ENCODE data around the gene FHIT.
"Not testable (repeated sequence)": the region's sequence is repeated elsewhere in the genome, so short reads cannot be mapped to it uniquely, and the experiment has no call there.

The FHIT gene

GRCh38 chr3:60948488-60948887 is 302.8 kb downstream of the FHIT start:
- DNase-seq (ENCODE audit: low read depth in 1 of 2, low spot score in 1 of 2) = no peak

DNA sequence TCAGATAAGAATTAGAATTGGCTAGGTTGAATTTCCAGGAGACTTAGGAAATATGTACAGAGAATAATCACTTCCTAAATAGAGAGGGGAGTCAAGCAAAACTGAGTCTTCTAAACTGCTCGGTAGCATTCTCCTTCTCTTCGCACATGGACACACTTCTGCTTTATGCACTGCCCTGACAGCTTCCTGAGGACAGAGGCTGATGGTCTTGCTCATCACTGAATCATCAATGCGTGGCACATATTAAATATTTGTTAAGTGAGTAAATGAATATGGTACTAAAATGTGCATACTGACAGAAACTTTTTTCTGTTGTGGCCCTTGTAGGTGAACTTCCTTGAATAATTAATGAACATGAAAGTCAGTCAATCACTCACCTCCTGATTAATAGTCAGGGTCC is 315.5 kb downstream of the FHIT start:
- DNase-seq (ENCODE audit: low read depth in 1 of 2, low spot score in 1 of 2) = no peak

DNA sequence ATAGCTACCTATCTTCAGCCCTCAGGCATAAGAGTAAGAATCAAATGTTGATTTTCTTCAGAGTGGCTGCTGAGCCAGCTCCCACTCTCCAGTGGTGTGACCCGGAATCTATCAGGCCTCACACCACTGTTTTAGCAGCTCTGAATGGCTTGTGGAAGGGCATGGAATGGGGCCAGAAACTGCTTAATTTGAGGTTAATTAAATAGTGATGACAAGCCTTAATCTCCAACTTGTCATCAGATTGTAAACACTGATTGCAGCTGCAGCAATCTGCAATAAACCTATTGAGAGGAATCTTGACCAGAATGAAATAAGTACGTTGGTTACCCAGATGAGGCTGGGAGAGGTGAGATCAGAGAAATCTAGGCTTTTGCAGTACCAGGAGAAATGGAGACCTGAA is 317.4 kb downstream of the FHIT start:
- no peak for DNase-seq (ENCODE audit: low read depth in 1 of 2, low spot score in 1 of 2)

- no peak for DNase-seq (ENCODE audit: low read depth in 1 of 2, low spot score in 1 of 2)
Measured at GRCh38 chr3:60932643-60933042, 318.6 kb downstream of the FHIT start.

- DNase-seq (ENCODE audit: low read depth in 1 of 2, low spot score in 1 of 2) = no peak
Measured at GRCh38 chr3:60932170-60932569, 319.1 kb downstream of the FHIT start.

- no peak for DNase-seq (ENCODE audit: low read depth in 1 of 2, low spot score in 1 of 2)
Measured at GRCh38 chr3:60931452-60931851, 319.8 kb downstream of the FHIT start.

GRCh38 chr3:60920519-60920918 is 330.7 kb downstream of the FHIT start:
- DNase-seq (ENCODE audit: low read depth in 1 of 2, low spot score in 1 of 2) = no peak

DNA sequence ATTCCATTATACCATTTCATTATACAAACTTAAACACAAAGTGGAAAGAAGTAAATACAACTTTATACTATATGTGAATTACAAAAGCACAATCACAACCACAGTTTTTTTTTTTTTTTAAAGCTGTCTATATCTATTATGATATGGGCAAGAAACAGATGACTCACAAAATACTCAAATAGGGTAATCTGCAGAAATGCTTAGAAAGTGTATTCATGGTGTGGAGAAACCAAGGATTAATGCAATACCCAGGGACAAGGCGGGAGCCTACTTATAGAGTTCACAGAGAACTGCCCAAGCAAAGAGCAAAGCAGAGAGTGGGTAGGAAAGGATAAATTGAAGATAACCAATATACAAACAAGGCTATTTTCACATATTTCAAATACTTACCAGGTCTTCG is 332.0 kb downstream of the FHIT start:
- no peak for DNase-seq (ENCODE audit: low read depth in 1 of 2, low spot score in 1 of 2)

DNA sequence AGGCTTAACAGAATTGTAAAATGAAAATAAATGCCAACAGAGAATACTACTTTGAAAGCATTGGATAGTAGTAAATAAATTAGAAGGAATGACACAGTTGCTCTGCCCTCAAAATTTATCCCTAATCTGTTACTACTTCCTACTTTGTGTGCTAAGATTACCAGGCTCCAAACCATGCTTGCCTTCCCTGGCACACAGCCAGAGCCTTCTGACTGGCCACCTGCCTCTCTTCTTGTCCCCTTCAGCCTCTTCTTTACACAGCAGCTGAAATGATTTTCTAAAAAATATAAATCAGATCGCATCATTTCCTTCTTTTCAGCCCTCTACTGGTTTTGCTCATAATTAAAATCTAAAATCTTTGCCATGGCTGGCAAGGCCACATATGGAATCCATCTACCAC is 334.1 kb downstream of the FHIT start:
- no peak for DNase-seq (ENCODE audit: low read depth in 1 of 2, low spot score in 1 of 2)

- DNase-seq (ENCODE audit: low read depth in 1 of 2, low spot score in 1 of 2) = no peak
Measured at GRCh38 chr3:60916546-60916945, 334.7 kb downstream of the FHIT start.

GRCh38 chr3:60913474-60913873 is 337.8 kb downstream of the FHIT start:
- DNase-seq (ENCODE audit: low read depth in 1 of 2, low spot score in 1 of 2) = no peak

- no peak for DNase-seq (ENCODE audit: low read depth in 1 of 2, low spot score in 1 of 2)
Measured at GRCh38 chr3:60912876-60913275, 338.4 kb downstream of the FHIT start.

DNA sequence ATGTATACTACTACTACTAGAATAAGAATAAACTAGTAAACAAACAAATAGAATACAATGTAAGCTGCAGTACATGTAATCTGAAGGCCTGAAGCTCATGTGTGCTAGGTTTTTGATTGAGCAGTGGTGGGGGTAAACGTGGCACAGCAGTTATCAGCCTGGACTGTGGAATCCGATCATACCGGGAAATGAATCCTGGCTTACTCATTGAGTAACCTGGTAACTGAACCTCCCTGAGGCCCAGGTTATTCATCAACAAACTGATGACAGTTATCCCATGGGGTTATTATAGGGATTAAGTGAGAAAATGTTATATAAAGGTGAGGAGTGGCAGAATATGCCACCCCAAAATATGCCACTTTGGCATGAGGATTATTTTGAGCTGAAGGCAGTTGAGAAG is 339.1 kb downstream of the FHIT start:
- no peak for DNase-seq (ENCODE audit: low read depth in 1 of 2, low spot score in 1 of 2)

GRCh38 chr3:60909526-60909925 is 341.7 kb downstream of the FHIT start:
- no peak for DNase-seq (ENCODE audit: low read depth in 1 of 2, low spot score in 1 of 2)

DNA sequence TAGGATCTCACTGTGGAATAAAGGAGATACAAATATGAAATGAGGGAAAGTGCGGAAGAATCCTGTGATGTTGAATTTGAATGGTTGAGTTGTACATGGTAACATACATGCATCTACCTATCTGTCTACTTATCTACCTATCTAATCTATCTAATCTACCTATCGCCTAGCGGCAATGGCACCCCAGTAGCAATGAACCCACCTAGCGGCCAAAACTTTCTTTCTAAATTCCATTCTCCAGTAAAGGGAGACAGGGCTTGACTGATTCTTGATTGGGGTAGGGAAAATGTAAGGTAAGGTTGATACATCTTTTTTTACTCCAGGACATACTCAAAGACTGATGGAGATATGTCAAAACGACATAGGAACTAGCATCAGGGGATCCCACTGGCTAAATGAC is 345.0 kb downstream of the FHIT start:
- no peak for DNase-seq (ENCODE audit: low read depth in 1 of 2, low spot score in 1 of 2)

DNA sequence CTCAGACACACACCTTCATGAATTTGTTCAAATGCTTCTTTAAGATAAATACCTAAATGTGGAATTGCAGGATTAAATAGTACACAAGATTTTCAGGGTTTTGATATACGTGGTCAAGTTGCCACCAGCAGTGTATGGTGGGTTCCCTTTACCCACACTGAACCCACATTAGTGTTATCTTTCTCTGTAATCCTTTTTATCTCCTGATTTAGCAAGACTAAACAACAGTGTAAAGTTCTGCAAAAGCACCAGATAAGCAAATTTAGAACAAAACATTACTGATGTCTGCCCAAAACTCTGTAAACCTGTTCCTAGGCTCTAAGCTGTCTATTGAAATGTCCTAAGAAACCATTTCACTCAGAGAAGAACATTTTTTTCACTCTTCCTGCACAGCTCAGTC is 352.9 kb downstream of the FHIT start:
- DNase-seq (ENCODE audit: low read depth in 1 of 2, low spot score in 1 of 2) = no peak

DNA sequence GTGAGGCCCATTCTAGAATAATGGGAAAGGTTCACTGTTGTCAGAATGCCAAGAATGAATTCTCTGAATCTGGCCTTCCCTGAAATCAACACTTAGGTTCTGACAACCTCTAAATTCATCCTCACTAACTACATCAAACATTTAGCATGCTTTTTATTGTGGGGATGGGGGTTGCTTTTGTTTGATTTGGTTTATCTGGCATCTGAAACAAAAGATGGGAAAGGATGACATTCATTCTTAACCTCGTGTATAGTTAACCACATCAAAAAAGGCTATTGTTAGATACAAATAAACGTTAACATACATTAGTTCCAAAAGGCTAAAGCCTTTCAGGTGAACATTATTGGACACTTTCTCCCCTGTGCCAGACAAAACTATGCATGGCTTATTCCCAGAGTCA is 357.3 kb downstream of the FHIT start:
- DNase-seq (ENCODE audit: low read depth in 1 of 2, low spot score in 1 of 2) = no peak

GRCh38 chr3:60890226-60890625 is 361.0 kb downstream of the FHIT start:
- no peak for DNase-seq (ENCODE audit: low read depth in 1 of 2, low spot score in 1 of 2)

- not testable (repeated sequence) for DNase-seq (ENCODE audit: low read depth in 1 of 2, low spot score in 1 of 2)
Measured at GRCh38 chr3:60888952-60889351, 362.3 kb downstream of the FHIT start.

DNA sequence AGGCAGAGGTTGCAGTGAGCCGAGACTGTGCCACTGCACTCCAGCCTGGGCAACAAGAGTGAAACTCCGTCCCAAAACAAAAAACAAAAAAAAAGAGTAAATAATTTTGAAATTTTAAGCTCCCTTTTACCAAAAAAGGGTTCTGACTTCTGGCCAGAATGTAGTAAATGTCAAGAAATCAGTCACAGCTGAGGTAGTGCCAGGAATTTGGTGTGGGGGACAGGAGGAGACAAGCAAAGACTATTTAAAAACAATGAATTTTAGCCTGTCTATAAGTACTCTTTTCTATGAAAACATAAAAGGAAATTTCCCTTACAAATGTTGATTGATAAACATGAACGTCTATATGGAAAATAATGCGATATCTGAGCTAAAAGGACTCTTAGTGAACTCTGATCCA is 363.7 kb downstream of the FHIT start:
- DNase-seq (ENCODE audit: low read depth in 1 of 2, low spot score in 1 of 2) = no peak

DNA sequence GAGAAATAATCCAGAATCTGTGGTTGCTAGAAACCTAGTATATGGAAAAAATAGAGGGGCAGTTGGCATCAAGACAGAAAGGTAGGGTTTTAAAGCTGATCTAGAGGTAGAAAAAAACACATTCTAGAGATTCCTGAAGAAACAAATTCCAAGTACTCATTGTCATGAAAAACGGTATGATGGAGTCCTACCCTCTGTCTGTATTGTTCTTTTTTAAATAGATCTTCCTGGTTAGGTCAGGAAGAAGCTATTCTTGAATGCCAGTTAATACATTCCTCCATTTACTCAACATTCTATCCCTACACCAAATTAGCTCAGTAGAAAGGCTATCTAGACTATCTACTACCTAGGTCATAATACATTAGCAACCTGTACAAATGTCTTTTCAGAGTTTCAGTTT is 364.7 kb downstream of the FHIT start:
- no peak for DNase-seq (ENCODE audit: low read depth in 1 of 2, low spot score in 1 of 2)

DNA sequence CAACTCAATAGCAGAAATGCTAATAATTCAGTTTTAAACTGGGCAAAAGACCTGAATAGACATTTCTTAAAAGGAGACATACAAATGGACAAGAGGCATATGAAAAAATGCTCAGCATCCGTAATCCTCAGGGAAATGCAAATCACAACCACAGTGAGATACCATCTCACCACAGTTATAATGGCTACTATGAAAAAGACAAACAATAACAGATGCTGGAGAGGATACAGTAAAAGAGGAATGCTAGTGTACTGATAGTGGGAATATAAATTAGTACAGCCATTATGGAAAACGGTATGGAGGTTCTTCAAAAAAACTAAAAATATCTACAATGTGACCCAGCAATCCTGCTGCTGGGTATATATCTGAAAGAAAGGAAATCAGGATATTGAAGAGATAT is 367.2 kb downstream of the FHIT start:
- DNase-seq (ENCODE audit: low read depth in 1 of 2, low spot score in 1 of 2) = no peak

DNA sequence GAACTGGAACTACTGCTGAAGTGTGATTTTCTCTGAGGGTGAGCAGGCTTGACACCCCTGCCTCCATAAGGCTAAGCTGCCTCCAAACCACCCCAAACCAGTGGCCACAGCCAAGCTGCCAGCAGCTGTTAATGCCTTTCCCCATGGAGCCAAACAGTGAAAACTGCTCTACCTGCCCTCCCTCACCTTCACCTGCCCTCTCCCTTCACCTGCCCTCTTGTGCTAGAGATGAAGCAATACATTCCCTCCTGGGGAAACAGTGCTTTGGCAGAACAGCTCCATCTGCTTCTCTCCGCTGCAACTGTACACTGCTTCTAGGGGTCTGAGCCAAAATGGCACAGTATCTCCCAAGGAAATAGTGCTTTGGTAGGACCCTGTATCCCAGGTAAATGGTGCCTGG is 374.1 kb downstream of the FHIT start:
- no peak for DNase-seq (ENCODE audit: low read depth in 1 of 2, low spot score in 1 of 2)

- no peak for DNase-seq (ENCODE audit: low read depth in 1 of 2, low spot score in 1 of 2)
Measured at GRCh38 chr3:60870396-60870795, 380.9 kb downstream of the FHIT start.

All from activated T-helper 1 cell treated with anti-CD3 and anti-CD28 coated beads, Interleukin-2, amount 50 U/mL, for 16 hours (primary cell).